Natural killer cell (primary cell): ENCODE measurements around the gene SP7. TPM values are rescaled to one million over a fixed set of nuclear protein-coding genes. Genes with fewer than 3 reads are reported as not detected.

Experiments
- ATAC-seq, 3 donors: fragments of 150-1000 bp in 2 of 3; fragments of 200-7000 bp in 1 of 3; cut with Tn5 transposase; 1 replicate in 1 of 3; 2 replicates in 2 of 3; pipeline ENCODE4 v1.10.0; 2021; ENCODE audit warnings: mild to moderate bottlenecking in 2 of 3, moderate library complexity in 2 of 3
- DNase-seq, 2 donors: peaks; one replicate each; pipeline versions ENCODE4 v3.0.0 to v3.0.0-alpha.2; 2013 to 2021; ENCODE audit warnings: mixed read lengths in 1 of 2
- H3K27ac ChIP-seq: one replicate; pipeline ENCODE4 v1.5.1; 2013; ENCODE audit warnings: mild to moderate bottlenecking, low read length
- H3K27me3 ChIP-seq: one replicate; pipeline ENCODE4 v1.6.1; 2013; ENCODE audit warnings: low read length; ENCODE audit not compliant: control insufficient read depth, insufficient read depth
- H3K36me3 ChIP-seq: one replicate; pipeline ENCODE4 v1.6.1; 2013; ENCODE audit warnings: low read length; ENCODE audit not compliant: control insufficient read depth, insufficient read depth
- H3K4me1 ChIP-seq: one replicate; pipeline ENCODE4 v1.6.1; 2013; ENCODE audit warnings: low read length; ENCODE audit not compliant: control insufficient read depth, insufficient read depth
- H3K4me3 ChIP-seq: one replicate; pipeline ENCODE4 v1.5.1; 2013; ENCODE audit warnings: low read length
- H3K9me3 ChIP-seq: one replicate; pipeline ENCODE4 v1.6.1; 2013; ENCODE audit warnings: low read length; ENCODE audit not compliant: control insufficient read depth, insufficient read depth
- H3K27ac Mint-ChIP-seq, 2 donors: one replicate each; pipeline ENCODE4 v1.8.0; 2022; ENCODE audit warnings: mild to moderate bottlenecking in 2 of 2, mixed read lengths in 2 of 2, moderate library complexity in 1 of 2
- H3K27me3 Mint-ChIP-seq, 2 donors: one replicate each; pipeline ENCODE4 v1.8.0; 2022; ENCODE audit warnings: low read depth in 2 of 2, mixed read lengths in 2 of 2
- H3K36me3 Mint-ChIP-seq: one replicate; pipeline ENCODE4 v1.8.0; 2022; ENCODE audit warnings: mixed read lengths
- H3K4me1 Mint-ChIP-seq, 2 donors: one replicate each; pipeline ENCODE4 v1.8.0; 2022; ENCODE audit warnings: mixed read lengths in 2 of 2
- H3K4me3 Mint-ChIP-seq: one replicate; pipeline ENCODE4 v1.8.0; 2022; ENCODE audit warnings: mild to moderate bottlenecking, moderate library complexity, mixed read lengths
- H3K9me3 Mint-ChIP-seq, 2 donors: one replicate each; pipeline ENCODE4 v1.8.0; 2022; ENCODE audit warnings: mixed read lengths in 2 of 2
- CTCF ChIP-seq: fragments of 200-600 bp; IDR thresholded peaks from one replicate; pipeline ENCODE4 v1.8.0; 2022; ENCODE audit warnings: antibody characterized with exemption
- WGBS: methylation state at CpG from one replicate; pipeline ENCODE4 v1.1.7; 2013; ENCODE audit warnings: missing lambda C conversion rate; ENCODE audit not compliant: insufficient coverage; 5-methylcytosine and 5-hydroxymethylcytosine counted together
- intact Hi-C: fragments of 100-400 bp; cut with micrococcal nuclease; formaldehyde crosslinking; loops from one replicate; pipeline ENCODE4 v1.14.2; 2022
- total RNA-seq, 4 donors: library from RNA; stranded (reverse); fragments of 120-200 nt in 1 of 4; gene quantifications; one replicate each; pipeline versions ENCODE4 v1.2.3 to v1.2.4, GENCODE V29; 2013 to 2022

SP7 gene
- total RNA-seq, 3 donors from 2014 or later (not counting 1 experiment from before 2014, with no cell fraction given), result 0.07 TPM; not detected in 2

- H3K4me1 Mint-ChIP-seq, result peaks cover 17% of the 10 kb centered on the region in 2 donors
- no peaks in the 10 kb centered on the region for H3K36me3 Mint-ChIP-seq
- H3K4me3 ChIP-seq, result no peak overlapping the region
- peaks cover 10% of the 10 kb centered on the region for H3K4me1 ChIP-seq
- H3K9me3 Mint-ChIP-seq, result no peaks in the 10 kb centered on the region
- WGBS, result 93% methylated on average over 7 of the region's 9 CpGs
- ATAC-seq, result no peak
- no peaks in the 10 kb centered on the region for H3K9me3 ChIP-seq
- H3K27me3 ChIP-seq, result no peaks in the 10 kb centered on the region
- H3K27ac Mint-ChIP-seq, result no peak overlapping the region
- no peak for TF ChIP-seq CTCF
- no peak overlapping the region for H3K4me3 Mint-ChIP-seq
- H3K27ac ChIP-seq, result no peak overlapping the region
- H3K27me3 Mint-ChIP-seq, result no peaks in the 10 kb centered on the region
- no peak for DNase-seq
- no peaks in the 10 kb centered on the region for H3K36me3 ChIP-seq
- intact Hi-C loops, result no loop called here
Observed at GRCh38 chr12:53290661-53291060, 45.5 kb downstream of the SP7 start.

- Mint-ChIP-seq H3K4me3 (no peak overlapping the region), H3K27ac (no peak overlapping the region), H3K27me3 (no peaks in the 10 kb centered on the region), H3K4me1 (peaks cover 9 to 10% of the 10 kb centered on the region in 2 donors), H3K36me3 (no peaks in the 10 kb centered on the region), H3K9me3 (no peaks in the 10 kb centered on the region)
- ATAC-seq (no peak), DNase-seq (no peak)
- Histone ChIP-seq H3K4me1 (peaks cover 5% of the 10 kb centered on the region), H3K27ac (no peak overlapping the region), H3K9me3 (no peaks in the 10 kb centered on the region), H3K4me3 (no peak overlapping the region), H3K27me3 (no peaks in the 10 kb centered on the region), H3K36me3 (no peaks in the 10 kb centered on the region)
- TF ChIP-seq CTCF, result no peak
- WGBS, result 99% methylated on average over 4 of the region's 4 CpGs
- intact Hi-C loops, result no loop called here
Observed at GRCh38 chr12:53289891-53290290, 46.3 kb downstream of the SP7 start.

- no peak overlapping the region for H3K27ac ChIP-seq
- H3K27me3 Mint-ChIP-seq, result no peaks in the 10 kb centered on the region
- intact Hi-C loops, result no loop called here
- no peak overlapping the region for H3K4me3 Mint-ChIP-seq
- ATAC-seq, result no peak
- no peaks in the 10 kb centered on the region for H3K36me3 Mint-ChIP-seq
- DNase-seq, result no peak
- H3K4me3 ChIP-seq, result no peak overlapping the region
- 95% methylated on average over 6 of the region's 6 CpGs for WGBS
- no peaks in the 10 kb centered on the region for H3K9me3 Mint-ChIP-seq
- H3K36me3 ChIP-seq, result no peaks in the 10 kb centered on the region
- H3K4me1 Mint-ChIP-seq, result peaks cover 7 to 8% of the 10 kb centered on the region in 2 donors
- peak overlapping the region in 1 of 2 donors; percentile 60 for H3K27ac Mint-ChIP-seq
- H3K4me1 ChIP-seq, result no peaks in the 10 kb centered on the region
- H3K9me3 ChIP-seq, result no peaks in the 10 kb centered on the region
- H3K27me3 ChIP-seq, result no peaks in the 10 kb centered on the region
- no peak for TF ChIP-seq CTCF
Observed at GRCh38 chr12:53288322-53288721, 47.8 kb downstream of the SP7 start.

GRCh38 chr12:53287741-53288216, 48.4 kb downstream of the SP7 start:
- Mint-ChIP-seq H3K4me3 (no peak overlapping the region), H3K27ac (peak overlapping the region in 1 of 2 donors; percentile 60), H3K9me3 (no peaks in the 10 kb centered on the region), H3K27me3 (no peaks in the 10 kb centered on the region), H3K4me1 (peaks cover 7 to 8% of the 10 kb centered on the region in 2 donors), H3K36me3 (no peaks in the 10 kb centered on the region)
- Histone ChIP-seq H3K9me3 (no peaks in the 10 kb centered on the region), H3K27ac (no peak overlapping the region), H3K27me3 (no peaks in the 10 kb centered on the region), H3K4me1 (no peaks in the 10 kb centered on the region), H3K36me3 (no peaks in the 10 kb centered on the region), H3K4me3 (no peak overlapping the region)
- DNase-seq, result peak; percentile 62 to 90
- WGBS, result 92% methylated on average over 10 of the region's 11 CpGs
- peak; percentile 62 for TF ChIP-seq CTCF
- peak; percentile 77 to 95 (median 92) for ATAC-seq
- intact Hi-C loops, result loop anchor here (1.0 kb wide), 2 partner anchors 74 to 128 kb away; no protein-coding TSS in a partner anchor
